GM19438 (cell line): ENCODE results near the gene UBE2F.
A peak's percentile ranks its signal among the peaks of the same experiment; 100 is the strongest.

Experiments used
- ATAC-seq: cut with Tn5 transposase; IDR thresholded peaks from one replicate; pipeline ENCODE4 v1.9.1; 2021; ENCODE audit warnings: low read depth; ENCODE audit not compliant: unreplicated experiment

The UBE2F gene

GRCh38 chr2:237966565-237967462 lies at the start of gene UBE2F:
TSS of gene UBE2F (plus strand) at chr2:237967014. CDS start at chr2:237973108, 6,094 bp downstream.
- peak; percentile 97 for ATAC-seq

GRCh38 chr2:237917696-237918374 lies 49.0 kb upstream of the UBE2F start:
- ATAC-seq: no peak

- ATAC-seq: no peak
These were observed 47.2 kb upstream of the UBE2F start for GRCh38 chr2:237919593-237919992.

- no peak for ATAC-seq
These were observed 46.1 kb upstream of the UBE2F start for GRCh38 chr2:237920673-237921072.

GRCh38 chr2:237921967-237922492 lies 44.8 kb upstream of the UBE2F start:
- ATAC-seq: no peak

GRCh38 chr2:237922641-237923361 lies 44.0 kb upstream of the UBE2F start:
- no peak for ATAC-seq

GRCh38 chr2:237923481-237924163 lies 43.2 kb upstream of the UBE2F start:
- ATAC-seq: peak; percentile 94

GRCh38 chr2:237924164-237924534 lies 42.7 kb upstream of the UBE2F start:
- ATAC-seq: no peak

- no peak for ATAC-seq
These were observed 39.7 kb upstream of the UBE2F start for GRCh38 chr2:237927135-237927534.

GRCh38 chr2:237927986-237928385 lies 38.8 kb upstream of the UBE2F start:
- no peak for ATAC-seq

GRCh38 chr2:237929979-237930378 lies 36.8 kb upstream of the UBE2F start:
- no peak for ATAC-seq

- ATAC-seq: no peak
These were observed 35.6 kb upstream of the UBE2F start for GRCh38 chr2:237931205-237931721.

- no peak for ATAC-seq
These were observed 34.1 kb upstream of the UBE2F start for GRCh38 chr2:237932731-237933131.

GRCh38 chr2:237934186-237934585 lies 32.6 kb upstream of the UBE2F start:
- no peak for ATAC-seq

- no peak for ATAC-seq
These were observed 30.9 kb upstream of the UBE2F start for GRCh38 chr2:237935740-237936452.

GRCh38 chr2:237939251-237939650 lies 27.6 kb upstream of the UBE2F start:
- no peak for ATAC-seq

GRCh38 chr2:237940828-237941227 lies 26.0 kb upstream of the UBE2F start:
- ATAC-seq: no peak

- no peak for ATAC-seq
These were observed 25.6 kb upstream of the UBE2F start for GRCh38 chr2:237941239-237941638.

- no peak for ATAC-seq
These were observed 24.3 kb upstream of the UBE2F start for GRCh38 chr2:237942513-237942899.
